GM13977 (cell line): Measurements from ENCODE around the gene DTX1.
A peak's percentile ranks its signal among the peaks of the same experiment; 100 is the strongest.

ENCODE experiments used
- DNase-seq: peaks from one replicate; pipeline ENCODE4 v3.0.0; 2012; ENCODE audit warnings: low spot score
- CTCF ChIP-seq: IDR thresholded peaks from 2 replicates; pipeline ENCODE4 v1.5.1; 2012; ENCODE audit warnings: mild to moderate bottlenecking, control low read depth; ENCODE audit not compliant: insufficient read depth; ENCODE audit errors: extremely low read depth, missing control alignments
- in situ Hi-C: fragments of 300-500 bp; cut with MboI; formaldehyde crosslinking; loops from one replicate; pipeline ENCODE4 v1.12.0; 2022; ENCODE audit warnings: low sequenced_read_pairs, low pct_unique_long_range_greater_than_20kb, mixed read lengths, inconsistent platforms; ENCODE audit not compliant: unreplicated experiment

DTX1 gene

GRCh38 chr12:113099364-113099763 lies 42.8 kb downstream of the DTX1 start:
- no peak for DNase-seq
- in situ Hi-C loops = loop anchor here (5.0 kb wide), 1 partner anchor 47 kb away; no protein-coding TSS in a partner anchor
- TF ChIP-seq CTCF = no peak

GRCh38 chr12:113099764-113100163 lies 43.2 kb downstream of the DTX1 start:
- DNase-seq = no peak
- in situ Hi-C loops = loop anchor here (5.0 kb wide), 1 partner anchor 47 kb away; no protein-coding TSS in a partner anchor
- no peak for TF ChIP-seq CTCF

- TF ChIP-seq CTCF = no peak
- in situ Hi-C loops = no loop called here
- DNase-seq = no peak
Measured at GRCh38 chr12:113101751-113102150, 45.2 kb downstream of the DTX1 start.

GRCh38 chr12:113102811-113103210 lies 46.3 kb downstream of the DTX1 start:
- no peak for TF ChIP-seq CTCF
- in situ Hi-C loops = no loop called here
- DNase-seq = no peak

DNA sequence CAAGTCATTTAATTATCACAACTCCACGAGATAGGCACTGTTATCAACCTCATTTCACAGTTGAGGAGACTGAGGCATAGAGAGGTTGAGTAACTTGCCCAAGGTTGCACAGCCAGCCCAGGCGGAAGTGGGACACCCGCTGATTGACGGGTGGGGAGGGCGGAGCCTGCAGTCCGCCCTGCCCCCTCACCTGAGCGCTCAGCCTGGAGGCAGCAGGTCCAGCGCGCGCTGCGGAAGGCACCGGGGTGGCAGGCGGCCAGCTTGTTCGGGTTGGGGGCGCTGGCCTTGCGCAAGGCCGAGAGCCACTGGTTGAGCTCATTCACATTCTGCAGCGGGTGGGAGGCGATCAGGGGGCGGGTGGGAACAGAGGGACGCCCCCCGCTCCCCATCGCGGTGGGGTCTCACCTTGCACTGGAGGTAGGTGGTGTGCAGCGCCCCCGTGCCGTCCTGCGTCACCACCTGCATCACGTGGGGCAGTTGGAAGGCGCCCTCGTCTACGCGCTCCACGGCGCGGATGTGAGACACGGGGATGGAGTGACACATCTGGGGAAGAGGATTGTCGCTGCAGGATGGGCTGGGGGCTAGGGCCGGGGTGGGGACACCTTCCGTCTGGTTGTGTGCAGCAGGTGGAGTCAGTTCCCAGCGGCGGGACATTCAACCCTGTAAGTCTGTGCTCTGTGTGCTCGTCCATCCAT lies 47.4 kb downstream of the DTX1 start:
- no peak for TF ChIP-seq CTCF
- in situ Hi-C loops = no loop called here
- peak; percentile 71 for DNase-seq

DNA sequence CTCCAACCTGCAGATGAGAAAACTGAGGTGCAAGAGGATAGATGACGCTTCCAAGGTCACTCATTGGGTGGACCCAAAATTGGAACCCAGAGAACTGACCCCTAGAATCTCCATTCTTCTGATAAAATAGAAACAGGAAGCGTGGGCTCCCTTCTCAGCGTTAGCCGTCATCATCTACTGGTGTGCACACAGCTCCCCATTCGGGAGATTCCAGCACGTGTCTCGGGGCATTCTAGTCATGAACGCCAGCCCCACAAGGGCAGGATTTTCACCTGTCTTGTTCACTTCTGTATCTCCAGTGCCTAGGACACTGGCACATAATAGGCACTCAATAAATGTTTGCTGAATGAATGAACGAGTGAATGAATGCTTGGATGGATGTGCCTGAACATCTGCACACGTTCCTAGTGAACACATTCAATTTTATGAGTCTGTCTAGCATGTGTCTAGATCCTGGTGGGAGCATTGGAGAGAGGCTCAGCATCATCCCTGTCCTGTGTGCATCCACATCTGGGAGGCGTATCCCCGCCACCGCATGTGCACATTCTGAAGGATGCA lies 48.5 kb downstream of the DTX1 start:
- no peak for TF ChIP-seq CTCF
- in situ Hi-C loops = no loop called here
- DNase-seq = no peak
